ENCODE results near the gene TSPAN11.
A peak's percentile ranks its signal among the peaks of the same experiment; 100 is the strongest.

The TSPAN11 gene

GRCh38 chr12:30926243-30927221, at the start of gene TSPAN11:
Gene TSPAN11, plus strand, starts transcription at chr12:30926748. Its CDS starts 27,244 bp downstream, at chr12:30953992.
- H3K4me3 ChIP-seq (replicated peaks in 1 of 2; ENCODE audit: low read depth in 2 of 2, low read length in 2 of 2), result peak within 1 kb of the TSS; percentile 31 to 32
- TF ChIP-seq CTCF (IDR thresholded peaks at IDR 0.05; ENCODE audit: low read depth, low read length), result no peak
- DNase-seq (ENCODE audit: low read depth in 2 of 2), result peak; percentile 9 to 41

GRCh38 chr12:30877105-30877875, 49.3 kb upstream of the TSPAN11 start:
- no peak for DNase-seq (ENCODE audit: low read depth in 2 of 2)
- H3K4me3 ChIP-seq (replicated peaks in 1 of 2; ENCODE audit: low read depth in 2 of 2, low read length in 2 of 2), result no peak overlapping the region
- no peak for TF ChIP-seq CTCF (IDR thresholded peaks at IDR 0.05; ENCODE audit: low read depth, low read length)

GRCh38 chr12:30878024-30878423, 48.5 kb upstream of the TSPAN11 start:
- TF ChIP-seq CTCF (IDR thresholded peaks at IDR 0.05; ENCODE audit: low read depth, low read length), result no peak
- no peak overlapping the region for H3K4me3 ChIP-seq (replicated peaks in 1 of 2; ENCODE audit: low read depth in 2 of 2, low read length in 2 of 2)
- DNase-seq (ENCODE audit: low read depth in 2 of 2), result no peak

- no peak for DNase-seq (ENCODE audit: low read depth in 2 of 2)
- no peak overlapping the region for H3K4me3 ChIP-seq (replicated peaks in 1 of 2; ENCODE audit: low read depth in 2 of 2, low read length in 2 of 2)
- no peak for TF ChIP-seq CTCF (IDR thresholded peaks at IDR 0.05; ENCODE audit: low read depth, low read length)
Observed at GRCh38 chr12:30880061-30880460, 46.5 kb upstream of the TSPAN11 start.

- TF ChIP-seq CTCF (IDR thresholded peaks at IDR 0.05; ENCODE audit: low read depth, low read length), result no peak
- DNase-seq (ENCODE audit: low read depth in 2 of 2), result no peak
- no peak overlapping the region for H3K4me3 ChIP-seq (replicated peaks in 1 of 2; ENCODE audit: low read depth in 2 of 2, low read length in 2 of 2)
Observed at GRCh38 chr12:30880813-30881212, 45.7 kb upstream of the TSPAN11 start.

GRCh38 chr12:30882706-30883105, 43.8 kb upstream of the TSPAN11 start:
- no peak for TF ChIP-seq CTCF (IDR thresholded peaks at IDR 0.05; ENCODE audit: low read depth, low read length)
- DNase-seq (ENCODE audit: low read depth in 2 of 2), result peak in 1 of 2 donors; percentile 24
- H3K4me3 ChIP-seq (replicated peaks in 1 of 2; ENCODE audit: low read depth in 2 of 2, low read length in 2 of 2), result no peak overlapping the region

Measured in cardiac fibroblast (primary cell).